ENCODE data around the gene ACTG1. TPM values are rescaled to one million over a fixed set of nuclear protein-coding genes. Genes with fewer than 3 reads are reported as not detected.

The ACTG1 gene
- total and polyA plus RNA-seq, 9 of the 15 experiments (the other 6 are each of a cell fraction or from before 2014, with no cell fraction given) = 224 to 1,775 (median 568) TPM

DNA sequence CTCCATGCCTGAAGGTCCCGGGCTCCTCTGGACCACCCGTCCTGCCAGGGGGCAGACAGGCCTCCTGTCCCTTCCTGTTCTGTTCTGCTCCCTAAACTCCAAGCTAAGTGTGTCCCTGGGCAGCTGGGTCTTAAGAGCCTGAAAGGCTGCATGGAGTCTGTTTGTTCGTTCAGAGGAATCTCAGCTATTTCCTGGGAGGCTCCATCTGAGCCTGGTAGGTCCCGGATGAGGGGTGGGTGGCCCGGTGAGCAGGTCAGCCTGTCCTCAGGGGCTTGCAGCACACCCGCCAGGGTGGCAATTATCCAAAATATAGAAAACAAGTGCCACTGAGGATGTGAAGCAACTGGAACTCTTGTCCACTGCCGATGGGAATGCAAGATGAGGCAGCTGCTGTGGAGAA is 12.6 kb downstream of the ACTG1 start:
- no TSS peak for BruUV-seq (replicated peaks)
- H3K4me2 ChIP-seq (ENCODE audit: insufficient read depth, low read length) = no peak overlapping the region
- TF ChIP-seq ZNF764 (CRISPR knock-in tag; IDR thresholded peaks at IDR 0.05; ENCODE audit: low read depth) = no peak
- no peak for TF ChIP-seq CCAR2 (IDR thresholded peaks at IDR 0.05; ENCODE audit: low read depth, low read length)
- no peak for TF ChIP-seq CBFA2T2 (conservative IDR thresholded peaks at IDR 0.05)
- no peak for TF ChIP-seq MTA1 (IDR thresholded peaks at IDR 0.05; ENCODE audit: borderline replicate concordance)
- TF ChIP-seq, protein P1, sequence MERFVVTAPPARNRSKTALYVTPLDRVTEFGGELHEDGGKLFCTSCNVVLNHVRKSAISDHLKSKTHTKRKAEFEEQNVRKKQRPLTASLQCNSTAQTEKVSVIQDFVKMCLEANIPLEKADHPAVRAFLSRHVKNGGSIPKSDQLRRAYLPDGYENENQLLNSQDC (CRISPR knock-in tag; IDR thresholded peaks at IDR 0.05) = no peak
- no peak for TF ChIP-seq ATF7 (IDR thresholded peaks at IDR 0.05)
- TF ChIP-seq SMARCB1 (IDR thresholded peaks at IDR 0.05; ENCODE audit: insufficient read length, low read depth) = no peak
- no peak for TF ChIP-seq ETV1 (tag; conservative IDR thresholded peaks at IDR 0.05; ENCODE audit: low read depth)

More for the DNA sequence above, 12.6 kb downstream of the ACTG1 start:
- intact Hi-C loops (cut with micrococcal nuclease) (no loop called here), in situ Hi-C loops (cut with MboI) (no loop called here)
- ATAC-seq (no peak), DNase-seq (ENCODE audit: extremely low read depth in 1 of 4, low spot score in 3 of 4) (no peak), FAIRE-seq (no peak)
- no peak overlapping the region for H3K27ac ChIP-seq (ENCODE audit: extremely low read depth, low read depth, low read length)
- no peak overlapping the region; a peak in 1 of 4 replicates for H3K9ac ChIP-seq (ENCODE audit: insufficient read depth in 1 of 2, low read depth in 2 of 2, low read length in 2 of 2)
- no peaks in the 10 kb centered on the region for H3K9me3 ChIP-seq (replicated peaks; ENCODE audit: control insufficient read depth, insufficient read depth, low read depth, low read length)
- H2AFZ ChIP-seq (ENCODE audit: low read depth, low read length) = no peak overlapping the region
- H3K4me3 ChIP-seq = no peak overlapping the region
- H3K79me2 ChIP-seq (ENCODE audit: control insufficient read depth, insufficient read depth, low read length) = no peaks in the 10 kb centered on the region
- H4K20me1 ChIP-seq (replicated peaks; ENCODE audit: control insufficient read depth, insufficient read depth, low read length) = no peaks in the 10 kb centered on the region
- ChIA-PET CTCF (ENCODE audit: low intra/inter-chr PET ratio) (no interaction called here), POLR2A (interaction anchor here (0.6 to 8.3 kb wide), 3 partner anchors 10 to 264 kb away, joined by 3 to 132 read pairs (median 9); partner anchors contain the start of gene ACTG1)
- WGBS (ENCODE audit: insufficient coverage, low coverage, missing lambda C conversion rate) = 13% methylated on average over 7 of the region's 7 CpGs
- H3K36me3 ChIP-seq (ENCODE audit: control insufficient read depth, insufficient read depth, low read length) = no peaks in the 10 kb centered on the region
- H3K9me1 ChIP-seq (ENCODE audit: control insufficient read depth, insufficient read depth, low read length) = no peaks in the 10 kb centered on the region
- peaks cover 10 to 25% of the 10 kb centered on the region in 2 experiments; a peak in 3 of 5 replicates for H3K27me3 ChIP-seq (ENCODE audit: control insufficient read depth in 2 of 2, insufficient read depth in 2 of 2, low read length in 2 of 2)
- peaks cover 1 to 14% of the 10 kb centered on the region in 2 experiments; a peak in 4 of 5 replicates for H3K4me1 ChIP-seq (replicated peaks in 1 of 2; ENCODE audit: control insufficient read depth in 2 of 2, insufficient read depth in 2 of 2, low read length in 2 of 2)

Measured in K562 (cell line).